ENCODE data around the gene RAI14.

DNA sequence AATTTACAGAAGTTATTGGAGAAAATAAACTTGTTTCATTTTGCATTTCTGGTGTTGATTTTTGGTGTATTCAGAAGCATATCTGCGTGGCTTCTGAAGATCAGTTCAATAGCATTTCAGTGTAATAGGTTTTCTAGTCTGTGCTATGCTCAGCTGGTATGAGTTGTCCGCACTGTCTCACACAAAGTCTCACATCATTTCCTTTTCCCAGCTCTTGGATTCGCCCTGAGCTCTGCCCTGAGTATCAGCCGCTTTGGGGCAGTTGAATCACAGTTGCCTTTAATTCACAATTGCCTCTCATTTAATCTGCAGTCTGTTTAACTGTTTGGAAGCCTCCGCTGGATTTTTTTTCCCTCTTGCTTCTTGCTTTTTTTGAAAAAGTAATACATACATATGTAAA, 176.4 kb downstream of the RAI14 start:
- TF ChIP-seq, protein P1, sequence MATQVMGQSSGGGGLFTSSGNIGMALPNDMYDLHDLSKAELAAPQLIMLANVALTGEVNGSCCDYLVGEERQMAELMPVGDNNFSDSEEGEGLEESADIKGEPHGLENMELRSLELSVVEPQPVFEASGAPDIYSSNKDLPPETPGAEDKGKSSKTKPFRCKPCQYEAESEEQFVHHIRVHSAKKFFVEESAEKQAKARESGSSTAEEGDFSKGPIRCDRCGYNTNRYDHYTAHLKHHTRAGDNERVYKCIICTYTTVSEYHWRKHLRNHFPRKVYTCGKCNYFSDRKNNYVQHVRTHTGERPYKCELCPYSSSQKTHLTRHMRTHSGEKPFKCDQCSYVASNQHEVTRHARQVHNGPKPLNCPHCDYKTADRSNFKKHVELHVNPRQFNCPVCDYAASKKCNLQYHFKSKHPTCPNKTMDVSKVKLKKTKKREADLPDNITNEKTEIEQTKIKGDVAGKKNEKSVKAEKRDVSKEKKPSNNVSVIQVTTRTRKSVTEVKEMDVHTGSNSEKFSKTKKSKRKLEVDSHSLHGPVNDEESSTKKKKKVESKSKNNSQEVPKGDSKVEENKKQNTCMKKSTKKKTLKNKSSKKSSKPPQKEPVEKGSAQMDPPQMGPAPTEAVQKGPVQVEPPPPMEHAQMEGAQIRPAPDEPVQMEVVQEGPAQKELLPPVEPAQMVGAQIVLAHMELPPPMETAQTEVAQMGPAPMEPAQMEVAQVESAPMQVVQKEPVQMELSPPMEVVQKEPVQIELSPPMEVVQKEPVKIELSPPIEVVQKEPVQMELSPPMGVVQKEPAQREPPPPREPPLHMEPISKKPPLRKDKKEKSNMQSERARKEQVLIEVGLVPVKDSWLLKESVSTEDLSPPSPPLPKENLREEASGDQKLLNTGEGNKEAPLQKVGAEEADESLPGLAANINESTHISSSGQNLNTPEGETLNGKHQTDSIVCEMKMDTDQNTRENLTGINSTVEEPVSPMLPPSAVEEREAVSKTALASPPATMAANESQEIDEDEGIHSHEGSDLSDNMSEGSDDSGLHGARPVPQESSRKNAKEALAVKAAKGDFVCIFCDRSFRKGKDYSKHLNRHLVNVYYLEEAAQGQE (IDR thresholded peaks at IDR 0.05; ENCODE audit: insufficient read depth in 1 of 2, low read depth in 2 of 2, low read length in 2 of 2), result no peak
- TF ChIP-seq TAF1 (IDR thresholded peaks at IDR 0.05; ENCODE audit: borderline replicate concordance, insufficient read depth, low read length), result no peak

Measured in PFSK-1 (cell line).